Left lobe of liver (tissue), 2 donors: ENCODE results near the gene NEK6. TPM values are rescaled to one million over a fixed set of nuclear protein-coding genes. Genes with fewer than 3 reads are reported as not detected.
A peak's percentile ranks its signal among the peaks of the same experiment; 100 is the strongest.

Experiments used
- ATAC-seq: fragments of 200-7000 bp; cut with Tn5 transposase; one replicate; pipeline ENCODE4 v1.9.1; 2020; ENCODE audit warnings: mild to moderate bottlenecking, moderate library complexity
- DNase-seq: peaks from one replicate; pipeline ENCODE4 v3.0.0-alpha.2; 2020; ENCODE audit warnings: low spot score
- total RNA-seq: library from RNA; stranded (reverse); gene quantifications from one replicate; pipeline ENCODE4 v1.2.1, GENCODE V29; 2021
- donor health status: DM: no; HTN: no; CAD: no; lungs with moderate emphysema.
- donor health status: DM: no; HTN: yes; CAD: no.

Gene NEK6
- total RNA-seq, 1 donor from 2014 or later = 84.5 TPM

DNA sequence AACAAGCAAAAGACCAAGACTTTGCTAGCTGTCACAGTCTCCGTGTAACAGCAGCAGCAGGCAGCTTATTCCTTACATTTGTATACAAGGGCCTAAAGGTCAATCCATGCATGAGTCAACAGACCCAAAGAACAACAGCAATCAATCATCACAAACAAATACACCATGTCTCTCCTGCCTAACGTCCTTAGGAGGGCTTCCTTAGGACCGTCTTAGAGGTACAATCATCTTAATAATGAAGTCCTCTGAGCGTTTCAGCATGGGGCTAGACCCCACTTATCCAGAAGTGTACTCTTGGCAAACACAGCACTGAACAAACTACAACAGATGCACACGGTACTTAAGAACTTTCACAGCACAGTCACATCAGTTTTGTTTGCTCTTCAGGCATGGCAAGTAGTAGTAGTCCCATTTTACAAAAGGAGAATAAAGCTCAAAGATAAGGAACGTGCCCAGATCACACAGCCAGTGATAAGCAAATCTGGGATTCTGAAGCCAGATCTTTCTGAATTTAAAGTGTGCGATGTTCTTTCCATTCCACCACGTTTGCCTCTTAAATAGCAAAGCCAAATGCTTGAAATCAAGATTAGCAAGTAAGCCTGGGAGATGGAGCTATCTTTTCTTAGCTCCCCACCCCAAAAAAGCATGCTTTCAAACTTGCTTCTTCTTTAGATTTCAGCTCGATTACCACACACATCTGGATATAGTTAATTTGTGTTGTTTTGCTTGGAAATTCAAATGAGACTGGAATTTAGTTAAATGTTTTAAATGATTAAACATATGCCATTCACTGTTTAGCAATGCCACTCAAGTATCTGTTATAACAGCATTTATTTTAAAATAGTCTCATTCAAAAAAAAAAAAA lies 133.3 kb downstream of the NEK6 start:
- ATAC-seq = peak; percentile 21
- DNase-seq = no peak

DNA sequence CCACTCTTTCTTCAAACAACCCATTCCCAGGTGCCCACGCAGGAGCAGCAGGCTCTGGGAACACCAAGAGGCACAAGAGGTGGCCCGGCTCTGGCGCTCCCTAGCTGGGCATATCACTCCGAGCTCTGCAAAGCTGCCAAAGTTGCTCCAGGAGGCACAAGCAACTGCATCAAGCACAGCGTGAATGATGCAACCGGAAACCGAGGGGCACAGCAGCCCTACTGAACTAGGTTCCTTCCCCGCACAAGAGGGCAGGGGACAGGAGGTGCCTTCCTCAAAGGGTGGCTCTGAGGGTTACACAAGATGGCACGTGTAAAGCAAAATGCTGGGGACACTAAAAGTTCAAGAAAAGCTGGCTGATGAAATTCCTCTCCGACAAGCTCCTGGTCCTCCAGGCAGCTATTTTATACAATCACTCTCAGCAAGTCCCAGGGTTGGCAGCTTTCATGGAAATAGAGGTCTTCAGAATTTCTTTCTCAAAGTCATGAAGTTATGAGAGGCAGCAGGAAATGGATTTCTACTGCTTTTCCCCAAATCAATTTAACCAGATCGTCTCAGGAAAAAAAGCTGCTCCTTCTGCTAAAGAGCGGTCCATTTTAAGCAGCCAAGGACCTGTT lies 134.6 kb downstream of the NEK6 start:
- DNase-seq (no peak), ATAC-seq (peak; percentile 47)

- no peak for DNase-seq
- peak; percentile 65 for ATAC-seq
These were observed 135.2 kb downstream of the NEK6 start for GRCh38 chr9:124392871-124393460.

GRCh38 chr9:124394167-124394566 lies 136.4 kb downstream of the NEK6 start:
- ATAC-seq (no peak), DNase-seq (no peak)

DNA sequence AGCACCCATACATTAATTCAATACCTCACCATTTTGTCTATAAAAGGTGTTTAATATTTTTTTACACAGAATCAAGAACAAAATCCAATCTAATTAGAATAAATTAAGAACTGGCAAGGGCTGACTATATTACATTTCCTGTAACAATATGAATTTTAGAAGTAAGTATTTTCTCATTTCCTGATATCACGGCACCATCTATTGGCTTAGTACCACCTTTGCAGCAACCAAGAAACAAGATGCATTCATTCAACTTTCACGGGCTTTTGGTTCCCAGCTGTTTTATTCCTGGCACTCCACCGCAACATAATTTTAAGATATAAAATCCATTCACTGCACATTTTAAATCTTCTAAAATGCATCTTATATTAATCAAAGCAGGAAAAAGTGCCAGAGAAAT lies 136.8 kb downstream of the NEK6 start:
- no peak for ATAC-seq
- no peak for DNase-seq

DNA sequence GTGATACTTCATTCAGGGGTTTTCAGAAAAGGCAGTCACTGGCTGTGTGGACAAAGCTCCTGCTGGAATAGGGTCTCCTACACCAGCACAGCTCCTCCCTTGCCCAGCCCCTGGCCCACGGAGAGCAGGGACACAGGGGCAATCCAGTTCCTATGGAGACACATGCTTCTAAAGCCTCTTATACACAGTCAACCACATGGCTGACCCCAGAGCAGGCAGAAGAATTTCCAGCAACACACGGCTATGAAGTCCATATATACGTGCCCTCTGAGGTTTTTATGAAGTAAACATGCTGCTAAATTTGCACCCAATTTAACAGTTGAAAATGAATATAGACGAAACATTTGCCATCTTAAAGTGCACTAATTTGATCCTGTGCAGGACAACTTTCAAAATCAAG lies 138.1 kb downstream of the NEK6 start:
- ATAC-seq (no peak), DNase-seq (no peak)

DNA sequence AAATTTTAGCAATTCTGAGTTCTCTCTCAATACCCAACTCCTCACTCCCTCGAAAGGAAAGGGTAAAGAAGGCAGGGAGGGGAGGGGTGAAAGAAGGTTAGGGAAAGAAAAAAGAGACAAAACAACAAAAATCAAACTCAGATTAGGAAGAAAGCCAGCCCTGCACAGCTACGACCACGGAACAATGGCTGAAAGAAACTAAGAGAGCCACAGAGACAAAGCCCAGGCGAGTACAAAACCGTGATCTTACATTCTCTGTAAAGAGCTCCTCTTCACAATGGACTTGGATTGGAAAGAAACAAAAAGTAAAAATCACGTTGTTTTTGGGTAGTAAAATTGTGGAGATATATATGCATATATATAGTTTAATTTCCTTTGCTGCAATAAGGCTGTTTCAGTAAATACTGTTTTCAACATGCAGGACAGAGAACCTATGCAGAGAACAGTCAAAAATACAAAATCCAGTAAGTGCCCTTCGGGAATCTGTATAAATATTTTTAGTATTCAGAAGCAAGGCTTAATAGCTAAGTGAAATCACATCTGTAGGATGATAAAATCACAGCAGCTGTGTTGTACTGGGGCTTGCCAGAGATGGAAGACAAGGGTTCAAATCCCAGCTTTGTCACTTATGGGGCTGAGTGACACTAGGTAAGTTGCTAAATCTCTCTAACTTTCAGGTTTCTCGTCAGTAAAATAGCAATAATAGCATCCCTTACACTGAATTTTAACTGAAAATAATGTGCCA lies 140.6 kb downstream of the NEK6 start:
- ATAC-seq (no peak), DNase-seq (no peak)

DNA sequence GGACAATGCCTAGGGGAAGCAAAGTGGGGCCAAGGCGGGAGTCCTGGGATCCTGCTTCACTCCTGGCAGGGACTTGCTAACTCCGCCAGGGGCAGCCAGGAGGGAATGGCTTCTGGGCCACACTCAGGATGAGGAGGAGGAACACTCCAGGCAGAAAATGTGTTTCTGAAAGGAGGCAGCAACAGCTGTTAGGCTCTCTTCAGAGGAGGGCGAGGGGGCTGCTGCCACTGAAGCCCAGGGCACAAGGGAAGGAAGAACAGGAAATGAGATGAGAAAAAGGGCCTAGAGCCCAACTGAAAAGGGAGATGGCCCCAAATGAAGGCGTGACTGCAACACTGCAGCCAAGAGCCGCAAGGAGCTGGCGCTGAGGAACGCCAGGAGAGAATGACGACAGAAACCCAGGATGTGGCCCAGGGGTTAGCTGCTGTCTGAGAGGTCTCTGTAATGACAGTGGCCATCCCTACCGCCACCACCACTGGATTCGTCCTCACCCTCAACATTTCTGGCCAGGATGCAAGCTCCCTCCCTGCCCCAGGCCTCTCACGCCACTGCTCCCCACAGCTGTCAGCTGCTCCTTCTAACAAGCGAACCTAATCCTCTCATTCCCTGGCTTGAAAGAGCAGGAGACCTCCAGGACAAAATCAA lies 141.7 kb downstream of the NEK6 start:
- ATAC-seq (peak; percentile 47), DNase-seq (no peak)

DNA sequence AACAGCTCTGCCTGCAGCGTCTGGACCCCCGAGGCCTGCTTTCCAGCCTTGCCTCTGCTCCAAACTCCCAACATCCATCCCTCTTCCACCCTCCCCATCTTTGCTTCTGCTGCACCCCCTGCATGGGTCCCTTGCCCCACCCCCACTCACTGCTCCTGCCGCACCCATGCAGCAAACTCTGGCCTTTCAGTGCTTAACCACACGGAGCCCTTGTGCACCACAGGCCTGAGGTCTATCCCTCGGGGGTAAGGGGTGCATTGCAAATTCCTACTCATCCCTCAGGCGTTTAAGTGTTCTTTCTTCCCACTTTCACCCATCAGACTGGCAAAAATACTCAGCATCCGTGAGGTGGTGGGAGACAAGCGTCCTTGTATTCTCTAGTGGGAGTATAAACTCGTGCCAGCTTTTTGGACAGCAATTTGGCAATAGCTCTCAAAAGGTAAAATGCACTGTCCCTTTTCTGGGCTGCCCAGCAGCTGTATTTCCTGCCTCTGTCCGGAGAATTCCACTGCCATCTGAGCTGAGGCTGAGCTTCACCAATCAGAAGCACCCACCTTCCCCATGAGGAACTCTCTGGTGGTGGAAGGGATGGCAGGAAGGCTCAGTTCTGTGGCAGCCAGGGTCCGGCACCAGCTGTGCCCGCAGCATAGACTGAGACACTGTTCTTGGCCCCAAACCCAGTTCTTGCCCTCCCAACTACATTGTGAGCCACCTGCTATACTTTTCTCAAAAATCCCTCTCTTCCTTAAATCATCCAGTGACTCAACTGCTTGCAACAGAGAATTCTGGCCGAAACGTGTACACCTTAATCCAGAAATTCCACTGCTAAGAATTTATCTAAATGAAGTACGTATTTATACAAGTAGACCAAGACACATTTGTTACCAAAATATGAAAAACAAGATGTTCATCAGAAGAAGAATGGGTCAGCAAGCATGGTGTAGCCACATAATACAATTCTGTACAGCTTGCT lies 142.5 kb downstream of the NEK6 start:
- DNase-seq (no peak), ATAC-seq (no peak)

Other genes with a start within 250 kb of the NEK6 start
- gene LHX2, start 246.2 kb upstream of the NEK6 start, total RNA-seq = 2.9 TPM
- 86.0 TPM for gene PSMB7, start 157.5 kb downstream of the NEK6 start, total RNA-seq
- gene ADGRD2, start 192.5 kb downstream of the NEK6 start, total RNA-seq = not detected
- gene NR5A1, start 249.4 kb downstream of the NEK6 start, total RNA-seq = 0.40 TPM